Measurements from ENCODE around the gene ATP5PD. TPM values are rescaled to one million over a fixed set of nuclear protein-coding genes. Genes with fewer than 3 reads are reported as not detected.
A peak's percentile ranks its signal among the peaks of the same experiment; 100 is the strongest.

The ATP5PD gene
- total RNA-seq, 1 donor from 2014 or later = 360 TPM

- no peak for TF ChIP-seq CTCF (conservative IDR thresholded peaks at IDR 0.05; ENCODE audit: low read depth, low read length)
- DNase-seq (ENCODE audit: low read depth) = no peak
- no peak overlapping the region for H3K4me3 ChIP-seq (ENCODE audit: low read depth, low read length)
Measured at GRCh38 chr17:75081611-75082540, 35.1 kb upstream of the ATP5PD start.

GRCh38 chr17:75079023-75079373 is 32.2 kb upstream of the ATP5PD start:
- TF ChIP-seq CTCF (conservative IDR thresholded peaks at IDR 0.05; ENCODE audit: low read depth, low read length) = no peak
- DNase-seq (ENCODE audit: low read depth) = no peak
- H3K4me3 ChIP-seq (ENCODE audit: low read depth, low read length) = peak overlapping the region; percentile 14

- peak overlapping the region; percentile 32 for H3K4me3 ChIP-seq (ENCODE audit: low read depth, low read length)
- TF ChIP-seq CTCF (conservative IDR thresholded peaks at IDR 0.05; ENCODE audit: low read depth, low read length) = no peak
- DNase-seq (ENCODE audit: low read depth) = peak; percentile 88
Measured at GRCh38 chr17:75078284-75079022, 31.7 kb upstream of the ATP5PD start.

GRCh38 chr17:75077496-75078283 is 30.9 kb upstream of the ATP5PD start:
- no peak for DNase-seq (ENCODE audit: low read depth)
- no peak for TF ChIP-seq CTCF (conservative IDR thresholded peaks at IDR 0.05; ENCODE audit: low read depth, low read length)
- H3K4me3 ChIP-seq (ENCODE audit: low read depth, low read length) = peak overlapping the region; percentile 32

- peak overlapping the region; percentile 32 for H3K4me3 ChIP-seq (ENCODE audit: low read depth, low read length)
- no peak for DNase-seq (ENCODE audit: low read depth)
- TF ChIP-seq CTCF (conservative IDR thresholded peaks at IDR 0.05; ENCODE audit: low read depth, low read length) = no peak
Measured at GRCh38 chr17:75077072-75077495, 30.3 kb upstream of the ATP5PD start.

- no peak for TF ChIP-seq CTCF (conservative IDR thresholded peaks at IDR 0.05; ENCODE audit: low read depth, low read length)
- no peak overlapping the region for H3K4me3 ChIP-seq (ENCODE audit: low read depth, low read length)
- DNase-seq (ENCODE audit: low read depth) = no peak
Measured at GRCh38 chr17:75075597-75076336, 29.0 kb upstream of the ATP5PD start.

All from epithelial cell of proximal tubule (primary cell).